K562 (cell line): Measurements from ENCODE around the gene EPHB4. TPM values are rescaled to one million over a fixed set of nuclear protein-coding genes. Genes with fewer than 3 reads are reported as not detected.

Source experiments
- ARID4B ChIP-seq: sonication (generic); formaldehyde crosslinking; IDR thresholded peaks from 2 replicates; pipeline ENCODE4 v1.8.0; 2022; ENCODE audit warnings: mild to moderate bottlenecking, missing genetic modification reagents
- CREM ChIP-seq: IDR thresholded peaks from 2 replicates; pipeline ENCODE4 v1.6.1; 2014; ENCODE audit warnings: antibody characterized with exemption, low read depth
- EZH2 ChIP-seq: IDR thresholded peaks from 2 replicates; pipeline ENCODE4 v1.6.1; 2012; ENCODE audit warnings: low read depth, mild to moderate bottlenecking, inconsistent platforms, low read length, borderline replicate concordance
- HMGN3 ChIP-seq: IDR thresholded peaks from 2 replicates; pipeline ENCODE4 v1.6.1; 2011; ENCODE audit warnings: borderline replicate concordance, low read depth, mild to moderate bottlenecking, mixed read lengths, low read length; ENCODE audit not compliant: insufficient read length; ENCODE audit errors: extremely low read depth
- HMGXB4 ChIP-seq: sonication (generic); formaldehyde crosslinking; IDR thresholded peaks from 2 replicates; pipeline ENCODE4 v1.8.1; 2023; ENCODE audit warnings: mild to moderate bottlenecking, missing genetic modification reagents
- KDM2B ChIP-seq: fragments of 250-450 bp; sonication (Bioruptor Pico); IDR thresholded peaks from 2 replicates; pipeline ENCODE4 v1.8.0; 2021; ENCODE audit warnings: mild to moderate bottlenecking, moderate library complexity
- MCM2 ChIP-seq: fragments of 450-650 bp; IDR thresholded peaks from 2 replicates; pipeline ENCODE4 v1.6.1; 2017; ENCODE audit warnings: low read depth, mild to moderate bottlenecking
- MEIS2 ChIP-seq: fragments of 450-650 bp; IDR thresholded peaks from 2 replicates; pipeline ENCODE4 v1.6.1; 2014; ENCODE audit warnings: mild to moderate bottlenecking; ENCODE audit not compliant: partially characterized antibody
- MLLT1 ChIP-seq, 2 experiments: fragments of 450-650 bp; IDR thresholded peaks; 2 replicates each; pipeline ENCODE4 v1.6.1; 2016
- NFATC3 ChIP-seq: fragments of 450-650 bp; IDR thresholded peaks from 2 replicates; pipeline ENCODE4 v1.6.1; 2017; ENCODE audit warnings: mild to moderate bottlenecking
- POLR2G ChIP-seq: fragments of 200-400 bp; formaldehyde crosslinking; IDR thresholded peaks from 2 replicates; pipeline ENCODE4 v1.6.1; 2017; ENCODE audit warnings: low read depth, mild to moderate bottlenecking, antibody characterized with exemption, low read length, moderate library complexity
- PRPF4 ChIP-seq: fragments of 200-400 bp; formaldehyde crosslinking; IDR thresholded peaks from one replicate; pipeline ENCODE4 v1.6.1; 2017; ENCODE audit warnings: low read length, low read depth, mild to moderate bottlenecking; ENCODE audit not compliant: insufficient read depth, poor library complexity, severe bottlenecking
- RCOR1 ChIP-seq, 2 experiments: IDR thresholded peaks; 2 replicates each; pipeline ENCODE4 v1.6.1; 2012; ENCODE audit warnings: low read depth in 2 of 2, low read length in 2 of 2, borderline replicate concordance in 1 of 2, improper control_type of control experiment in 1 of 2
- SIN3A ChIP-seq, 2 experiments: fragments of 150-350 bp in 1 of 2; IDR thresholded peaks; 2 replicates each; pipeline ENCODE4 v1.6.1; 2011 to 2016; ENCODE audit warnings: borderline replicate concordance in 2 of 2, low read depth in 2 of 2, low read length in 2 of 2, mild to moderate bottlenecking in 2 of 2, moderate library complexity in 2 of 2; ENCODE audit not compliant: control insufficient read depth in 1 of 2
- TAF7 ChIP-seq: fragments of 450-650 bp; IDR thresholded peaks from 2 replicates; pipeline ENCODE4 v1.6.1; 2016; ENCODE audit warnings: missing genetic modification characterization, missing compliant biosample characterization
- WHSC1 ChIP-seq: IDR thresholded peaks from one replicate; pipeline ENCODE4 v1.6.1; 2012; ENCODE audit warnings: low read length, control low read depth, inconsistent platforms
- ZNF639 ChIP-seq, 2 experiments: fragments of 200-800 bp in 1 of 2; sonication (Bioruptor generic) in 1 of 2; sonication (generic) in 1 of 2; formaldehyde crosslinking in 1 of 2; IDR thresholded peaks in 1 of 2; conservative IDR thresholded peaks in 1 of 2; 2 replicates each; pipeline versions ENCODE4 v1.5.0 to v1.6.1; 2016 to 2020; ENCODE audit warnings: missing compliant biosample characterization in 1 of 2, missing genetic modification characterization in 1 of 2, missing genetic modification reagents in 1 of 2
- polyA plus RNA-seq, 8 experiments: library from polyadenylated mRNA; depleted of rRNA in 4 of 8; stranded (reverse) in 5 of 8; unstranded in 3 of 8; fragments of >200 nt; fragmentation: Nextera tagmentation in 2 of 8; fragmentation: Illumina TruSeq in 1 of 8; extraction: Ambion mirVana in 2 of 8; extraction: Trizol in 1 of 8; gene quantifications; 2 replicates each; pipeline versions ENCODE4 v1.2.1 to v1.2.3, GENCODE V29; 2011 to 2014; ENCODE audit warnings: inconsistent platforms in 1 of 8, missing spikeins in 1 of 8
- total RNA-seq, 7 experiments: library from RNA; depleted of rRNA in 6 of 7; stranded (reverse); fragments of >200 nt in 6 of 7; fragmentation: Illumina TruSeq in 2 of 7; extraction: Trizol in 2 of 7; gene quantifications; 2 replicates each; pipeline versions ENCODE4 v1.2.1 to v1.2.3, GENCODE V29; 2011 to 2021; ENCODE audit warnings: low replicate concordance in 1 of 7

Gene EPHB4
- total and polyA plus RNA-seq, 9 of the 15 experiments (the other 6 are each of a cell fraction or from before 2014, with no cell fraction given): 1.2 to 82.1 (median 37.9) TPM

- TF ChIP-seq HMGXB4 (CRISPR knock-in tag) (0 out of 2 replicates have a peak, but pooled peaks have one; percentile 31), POLR2G (peak; percentile 30), KDM2B (CRISPR knock-in tag) (no peak), ARID4B (CRISPR knock-in tag) (0 out of 2 replicates have a peak, but pooled peaks have one; percentile 28), MCM2 (no peak), CREM (no peak), HMGN3 (peak; percentile 46), MLLT1 (IDR thresholded peaks at IDR 0.05) (no peak), TAF7 (no peak), ZNF639 (CRISPR knock-in tag; conservative IDR thresholded peaks at IDR 0.05 in 1 of 2, IDR thresholded peaks at IDR 0.05 in 1 of 2) (peak in 1 of 2 experiments; percentile 20; a peak in 1 of 4 replicates), NFATC3 (no peak), RCOR1 (IDR thresholded peaks at IDR 0.05; ENCODE audit: borderline replicate concordance in 1 of 2, low read depth in 2 of 2, low read length in 2 of 2) (no peak), EZH2 (no peak), PRPF4 (no peak), MEIS2 (no peak), SIN3A (IDR thresholded peaks at IDR 0.05; ENCODE audit: borderline replicate concordance in 2 of 2, control insufficient read depth in 1 of 2, low read depth in 2 of 2, low read length in 2 of 2) (0 out of 4 replicates have a peak, but pooled peaks of 1 of the 2 experiments have one; percentile 26), WHSC1 (no peak)
Observed at GRCh38 chr7:100826514-100827329, 601 bp downstream of the EPHB4 start (continued).
